GM23248 (cell line): Measurements from ENCODE around the gene MYOG. TPM values are rescaled to one million over a fixed set of nuclear protein-coding genes. Genes with fewer than 3 reads are reported as not detected.
A peak's percentile ranks its signal among the peaks of the same experiment; 100 is the strongest.

Source experiments
- DNase-seq: peaks from one replicate; pipeline ENCODE4 v3.0.0-alpha.2; 2015
- H2AFZ ChIP-seq: fragments of 200-600 bp; sonication (generic); 2 replicates; pipeline ENCODE4 v1.6.1; 2016; ENCODE audit warnings: antibody characterized with exemption
- H3F3A ChIP-seq: fragments of 200-600 bp; sonication (generic); 2 replicates; pipeline ENCODE4 v1.6.1; 2016; ENCODE audit warnings: mild to moderate bottlenecking, antibody characterized with exemption, mixed run types; ENCODE audit not compliant: insufficient read depth
- H3K27ac ChIP-seq: fragments of 200-600 bp; sonication (generic); 2 replicates; pipeline ENCODE4 v1.5.1; 2016; ENCODE audit warnings: mild to moderate bottlenecking
- H3K27me3 ChIP-seq: fragments of 200-600 bp; sonication (generic); replicated peaks from 2 replicates; pipeline ENCODE4 v1.6.1; 2016; ENCODE audit warnings: mild to moderate bottlenecking; ENCODE audit not compliant: insufficient read depth
- H3K36me3 ChIP-seq: fragments of 200-600 bp; sonication (generic); 2 replicates; pipeline ENCODE4 v1.6.1; 2016; ENCODE audit warnings: low read depth, mild to moderate bottlenecking
- H3K4me1 ChIP-seq: fragments of 200-600 bp; sonication (generic); 2 replicates; pipeline ENCODE4 v1.6.1; 2016; ENCODE audit warnings: mild to moderate bottlenecking; ENCODE audit not compliant: insufficient read depth
- H3K4me2 ChIP-seq: fragments of 200-600 bp; sonication (generic); one replicate; pipeline ENCODE4 v1.6.1; 2016; ENCODE audit warnings: mild to moderate bottlenecking; ENCODE audit not compliant: unreplicated experiment
- H3K4me3 ChIP-seq: fragments of 200-600 bp; sonication (generic); 2 replicates; pipeline ENCODE4 v1.5.1; 2016; ENCODE audit warnings: mild to moderate bottlenecking
- H3K79me2 ChIP-seq: fragments of 200-600 bp; sonication (generic); 2 replicates; pipeline ENCODE4 v1.6.1; 2016; ENCODE audit warnings: mild to moderate bottlenecking; ENCODE audit not compliant: insufficient read depth
- H3K9ac ChIP-seq: fragments of 200-600 bp; sonication (generic); 2 replicates; pipeline ENCODE4 v1.6.1; 2016; ENCODE audit warnings: mild to moderate bottlenecking
- H3K9me2 ChIP-seq: fragments of 200-600 bp; sonication (generic); 2 replicates; pipeline ENCODE4 v1.6.1; 2016; ENCODE audit warnings: mixed run types, mild to moderate bottlenecking, moderate library complexity; ENCODE audit not compliant: insufficient read depth
- H3K9me3 ChIP-seq: fragments of 200-600 bp; sonication (generic); one replicate; pipeline ENCODE4 v1.6.1; 2017; ENCODE audit warnings: low read depth
- H4K20me1 ChIP-seq: fragments of 200-600 bp; sonication (generic); 2 replicates; pipeline ENCODE4 v1.6.0; 2016; ENCODE audit not compliant: insufficient read depth
- EZH2 ChIP-seq: fragments of 200-600 bp; sonication (generic); IDR thresholded peaks from 2 replicates; pipeline ENCODE4 v1.6.1; 2018; ENCODE audit warnings: antibody characterized with exemption, mild to moderate bottlenecking; ENCODE audit not compliant: insufficient read depth, poor library complexity, severe bottlenecking
- EZH2phosphoT487 ChIP-seq: fragments of 200-600 bp; sonication (generic); IDR thresholded peaks from 2 replicates; pipeline ENCODE4 v1.6.1; 2018; ENCODE audit warnings: antibody characterized with exemption, moderate library complexity, mild to moderate bottlenecking, low read depth; ENCODE audit not compliant: insufficient read depth
- WGBS, 2 experiments: methylation state at CpG; one replicate each; pipeline ENCODE4 v1.1.6; 2015 to 2017; ENCODE audit warnings: low lambda C conversion rate in 2 of 2, low coverage in 1 of 2; ENCODE audit errors: missing lambda C conversion rate in 2 of 2; 5-methylcytosine and 5-hydroxymethylcytosine counted together
- in situ Hi-C: fragments of 300-500 bp; cut with MboI; formaldehyde crosslinking; loops from 2 replicates; pipeline ENCODE4 v1.15.0; 2020
- polyA plus RNA-seq: library from polyadenylated mRNA; unstranded; fragments of >200 nt; fragmentation: Nextera tagmentation; extraction: Ambion mirVana; gene quantifications from 2 replicates; pipeline ENCODE4 v1.2.1, GENCODE V29; 2016
- total RNA-seq: library from RNA; depleted of rRNA; stranded (reverse); fragments of >200 nt; shearing (Covaris generic); gene quantifications from 2 replicates; pipeline ENCODE4 v1.2.3, GENCODE V29; 2014

MYOG gene
- total and polyA plus RNA-seq, 2 experiments from 2014 or later = not detected

GRCh38 chr1:203117611-203118575 lies 32.1 kb upstream of the MYOG start:
- H3K79me2 ChIP-seq = no peaks in the 10 kb centered on the region
- no peaks in the 10 kb centered on the region for H3K36me3 ChIP-seq
- no peaks in the 10 kb centered on the region for H3F3A ChIP-seq
- H3K9me3 ChIP-seq = no peaks in the 10 kb centered on the region
- DNase-seq = peak; percentile 85
- no peaks in the 10 kb centered on the region for H3K4me1 ChIP-seq
- peak overlapping the region; percentile 59 for H3K4me2 ChIP-seq
- no peaks in the 10 kb centered on the region for H4K20me1 ChIP-seq
- no peaks in the 10 kb centered on the region for H3K9me2 ChIP-seq
- peaks cover 42% of the 10 kb centered on the region for H3K27me3 ChIP-seq
- no peak overlapping the region for H3K27ac ChIP-seq
- in situ Hi-C loops = loop anchor here (10.0 kb wide), 1 partner anchor 97 kb away; no protein-coding TSS in a partner anchor
- H3K9ac ChIP-seq = no peak overlapping the region
- H2AFZ ChIP-seq = peak overlapping the region; percentile 60; the same call in 1 of the 2 replicates
- H3K4me3 ChIP-seq = no peak overlapping the region
- TF ChIP-seq EZH2 = no peak
- TF ChIP-seq EZH2phosphoT487 = no peak
- 9 to 10% methylated on average over 33 to 35 of the region's 35 CpGs for WGBS, 2 experiments

GRCh38 chr1:203116091-203116820 lies 30.4 kb upstream of the MYOG start:
- H3K36me3 ChIP-seq = no peaks in the 10 kb centered on the region
- WGBS, 2 experiments = 36 to 42% methylated on average over 10 of the region's 10 CpGs
- H4K20me1 ChIP-seq = no peaks in the 10 kb centered on the region
- H3K27me3 ChIP-seq = peaks cover 49% of the 10 kb centered on the region
- no peak for TF ChIP-seq EZH2
- TF ChIP-seq EZH2phosphoT487 = no peak
- no peaks in the 10 kb centered on the region for H3K4me1 ChIP-seq
- DNase-seq = no peak
- no peak overlapping the region for H3K4me2 ChIP-seq
- no peak overlapping the region for H3K27ac ChIP-seq
- no peaks in the 10 kb centered on the region for H3F3A ChIP-seq
- H2AFZ ChIP-seq = no peak overlapping the region
- no peak overlapping the region for H3K4me3 ChIP-seq
- H3K9me2 ChIP-seq = no peaks in the 10 kb centered on the region
- in situ Hi-C loops = loop anchor here (10.0 kb wide), 1 partner anchor 99 kb away; no protein-coding TSS in a partner anchor
- no peak overlapping the region for H3K9ac ChIP-seq
- no peaks in the 10 kb centered on the region for H3K79me2 ChIP-seq
- H3K9me3 ChIP-seq = no peaks in the 10 kb centered on the region

- Histone ChIP-seq H3K9me3 (no peaks in the 10 kb centered on the region), H3K9ac (no peak overlapping the region), H3K36me3 (no peaks in the 10 kb centered on the region), H3K4me1 (no peaks in the 10 kb centered on the region), H3K9me2 (no peaks in the 10 kb centered on the region), H3K4me2 (no peak overlapping the region), H3F3A (no peaks in the 10 kb centered on the region), H2AFZ (no peak overlapping the region), H3K4me3 (no peak overlapping the region), H3K27me3 (peaks cover 62% of the 10 kb centered on the region), H3K79me2 (no peaks in the 10 kb centered on the region), H3K27ac (no peak overlapping the region), H4K20me1 (no peaks in the 10 kb centered on the region)
- 38 to 47% methylated on average over 7 of the region's 7 CpGs for WGBS, 2 experiments
- DNase-seq = no peak
- TF ChIP-seq EZH2 (no peak), EZH2phosphoT487 (no peak)
- in situ Hi-C loops = loop anchor here (10.0 kb wide), 1 partner anchor 101 kb away; no protein-coding TSS in a partner anchor
Observed at GRCh38 chr1:203114202-203114601, 28.4 kb upstream of the MYOG start.

GRCh38 chr1:203113308-203113707 lies 27.5 kb upstream of the MYOG start:
- TF ChIP-seq EZH2 = no peak
- no peak for TF ChIP-seq EZH2phosphoT487
- Histone ChIP-seq H3K27me3 (peaks cover 66% of the 10 kb centered on the region), H3K9me3 (no peaks in the 10 kb centered on the region), H3K79me2 (no peaks in the 10 kb centered on the region), H3K4me3 (no peak overlapping the region), H2AFZ (no peak overlapping the region), H3K4me2 (no peak overlapping the region), H3K36me3 (no peaks in the 10 kb centered on the region), H3K4me1 (no peaks in the 10 kb centered on the region), H3K9ac (no peak overlapping the region), H4K20me1 (no peaks in the 10 kb centered on the region), H3F3A (no peaks in the 10 kb centered on the region), H3K27ac (no peak overlapping the region), H3K9me2 (no peaks in the 10 kb centered on the region)
- DNase-seq = no peak
- in situ Hi-C loops = loop anchor here (10.0 kb wide), 1 partner anchor 101 kb away; no protein-coding TSS in a partner anchor
- WGBS, 2 experiments = 54 to 58% methylated on average over 4 of the region's 4 CpGs
